Endothelial cell of umbilical vein (primary cell): ENCODE data around the gene FXYD6. TPM values are rescaled to one million over a fixed set of nuclear protein-coding genes. Genes with fewer than 3 reads are reported as not detected.

ENCODE experiments used
- BruUV-seq: library from RNA; stranded (reverse); fragments of 400-500 nt; replicated peaks from 2 replicates; lab custom pipeline; 2021; lab: Mats Ljungman, UMichigan
- CTCF ChIA-PET: fragments of 300-600, 350-600 bp; sonication (Branson Sonifier 250); formaldehyde crosslinking; loops from one replicate; lab custom pipeline; 2021; ENCODE audit warnings: antibody characterized with exemption, inconsistent platforms; lab: Charles Lee
- POLR2A ChIA-PET: fragments of 300-600, 350-600 bp; sonication (Branson Sonifier 250); formaldehyde crosslinking; loops from one replicate; lab custom pipeline; 2021; ENCODE audit warnings: antibody characterized with exemption, inconsistent platforms; lab: Charles Lee
- DNase-seq: peaks from one replicate; pipeline ENCODE4 v3.0.0-alpha.2; 2011; ENCODE audit warnings: low read depth, low spot score
- FAIRE-seq: peaks from 2 replicates; lab custom pipeline; 2011; peaks lifted over from hg19 to GRCh38; lab: Jason Lieb, UNC
- H2AFZ ChIP-seq: 2 replicates; pipeline ENCODE4 v1.6.0; 2012; ENCODE audit warnings: low read depth, low read length, control low read depth, inconsistent platforms
- H3K27ac ChIP-seq: 2 replicates; pipeline ENCODE4 v1.5.1; 2011; ENCODE audit warnings: low read depth, mild to moderate bottlenecking, control low read depth, low read length, moderate library complexity; ENCODE audit not compliant: insufficient read depth
- H3K27me3 ChIP-seq, 2 experiments: 2 replicates each; pipeline versions ENCODE4 v1.6.0 to v1.6.1; 2011; ENCODE audit warnings: low read length in 2 of 2, mixed read lengths in 1 of 2; ENCODE audit not compliant: control insufficient read depth in 2 of 2, insufficient read depth in 2 of 2
- H3K36me3 ChIP-seq, 2 experiments: 2 replicates in 1 of 2; 3 replicates in 1 of 2; pipeline ENCODE4 v1.5.1; 2011; ENCODE audit warnings: low read length in 2 of 2, mild to moderate bottlenecking in 1 of 2, moderate library complexity in 1 of 2; ENCODE audit not compliant: control insufficient read depth in 2 of 2, insufficient read depth in 2 of 2; ENCODE audit errors: extremely low read depth in 1 of 2
- H3K4me1 ChIP-seq: 3 replicates; pipeline ENCODE4 v1.5.1; 2011; ENCODE audit warnings: mild to moderate bottlenecking, low read length; ENCODE audit not compliant: control insufficient read depth, insufficient read depth; ENCODE audit errors: extremely low read depth
- H3K4me2 ChIP-seq: 2 replicates; pipeline ENCODE4 v1.6.1; 2011; ENCODE audit warnings: low read length, control low read depth, mixed read lengths; ENCODE audit not compliant: insufficient read depth
- H3K4me3 ChIP-seq, 3 experiments: fragments of 200-600 bp in 1 of 3; sonication (generic), shearing (Covaris generic) in 1 of 3; replicated peaks in 1 of 3; 2 replicates each; pipeline ENCODE4 v1.5.1; 2011 to 2016; ENCODE audit warnings: control low read depth in 3 of 3, low read length in 3 of 3, mild to moderate bottlenecking in 2 of 3, inconsistent platforms in 1 of 3, low read depth in 1 of 3, moderate library complexity in 1 of 3; ENCODE audit not compliant: insufficient read depth in 1 of 3
- H3K79me2 ChIP-seq: 2 replicates; pipeline ENCODE4 v1.6.0; 2012; ENCODE audit warnings: low read length, inconsistent platforms; ENCODE audit not compliant: control insufficient read depth, insufficient read depth
- H3K9ac ChIP-seq: replicated peaks from 2 replicates; pipeline ENCODE3; 2011; ENCODE audit warnings: low read length, control low read depth; ENCODE audit not compliant: insufficient read depth; ENCODE audit errors: extremely low read depth
- H3K9me1 ChIP-seq: replicated peaks from 3 replicates; pipeline ENCODE4 v1.6.0; 2011; ENCODE audit warnings: mild to moderate bottlenecking, low read length; ENCODE audit not compliant: control insufficient read depth, insufficient read depth; ENCODE audit errors: extremely low read depth
- H3K9me3 ChIP-seq: replicated peaks from 2 replicates; pipeline ENCODE4 v1.5.1; 2012; ENCODE audit warnings: low read length, inconsistent platforms; ENCODE audit not compliant: control insufficient read depth, insufficient read depth
- H4K20me1 ChIP-seq: replicated peaks from 2 replicates; pipeline ENCODE3; 2011; ENCODE audit warnings: mild to moderate bottlenecking, low read length; ENCODE audit not compliant: control insufficient read depth, insufficient read depth; ENCODE audit errors: extremely low read depth
- EZH2 ChIP-seq: IDR thresholded peaks from 2 replicates; pipeline ENCODE4 v1.6.1; 2012; ENCODE audit warnings: borderline replicate concordance, low read depth, mild to moderate bottlenecking, moderate library complexity, low read length, inconsistent platforms; ENCODE audit not compliant: severe bottlenecking
- FOS ChIP-seq: IDR thresholded peaks from 2 replicates; pipeline ENCODE4 v1.6.1; 2011; ENCODE audit warnings: mild to moderate bottlenecking, low read length, moderate library complexity, borderline replicate concordance; ENCODE audit not compliant: insufficient read depth
- GATA2 ChIP-seq: IDR thresholded peaks from 2 replicates; pipeline ENCODE4 v1.7.0; 2011; ENCODE audit warnings: low read depth, mild to moderate bottlenecking, moderate library complexity, mixed read lengths, low read length; ENCODE audit not compliant: insufficient read length, insufficient read depth
- JUN ChIP-seq: IDR thresholded peaks from 2 replicates; pipeline ENCODE4 v1.6.1; 2011; ENCODE audit warnings: borderline replicate concordance, low read depth; ENCODE audit not compliant: insufficient read length, insufficient read depth
- POLR2A ChIP-seq: IDR thresholded peaks from 2 replicates; pipeline ENCODE4 v1.6.1; 2012; ENCODE audit warnings: low read depth, mild to moderate bottlenecking, control low read depth, low read length
- POLR2AphosphoS5 ChIP-seq: IDR thresholded peaks from 2 replicates; pipeline ENCODE4 v1.6.1; 2012; ENCODE audit warnings: low read depth, mild to moderate bottlenecking, control low read depth, low read length, moderate library complexity; ENCODE audit not compliant: insufficient read depth
- dilution Hi-C: fragments of 300-500 bp; cut with MboI; formaldehyde crosslinking; loops from one replicate; pipeline ENCODE4 v1.15.0; 2019; ENCODE audit warnings: low sequenced_read_pairs; ENCODE audit not compliant: extremely low pct_ligation_motif_present
- intact Hi-C: fragments of 100-400 bp; cut with micrococcal nuclease; formaldehyde crosslinking; loops from one replicate; pipeline ENCODE4 v1.10.0; 2022
- polyA plus RNA-seq, 4 experiments: library from polyadenylated mRNA; depleted of rRNA in 3 of 4; stranded (reverse) in 3 of 4; unstranded in 1 of 4; fragments of >200 nt; gene quantifications; 2 replicates each; pipeline versions ENCODE4 v1.2.1 to v1.2.3, GENCODE V29; 2011 to 2012; ENCODE audit warnings: missing spikeins in 1 of 4
- total RNA-seq: library from RNA; stranded (reverse); gene quantifications from 2 replicates; pipeline ENCODE4 v1.2.3, GENCODE V29; 2021
- TF ChIP-seq, protein P1 (sequence below): IDR thresholded peaks from 2 replicates; pipeline ENCODE4 v1.6.1; 2011; ENCODE audit not compliant: insufficient read depth, insufficient read length
- TF ChIP-seq, protein P2 (sequence below), 2 donors: IDR thresholded peaks; 1 replicate in 1 of 2; 2 replicates in 1 of 2; pipeline ENCODE4 v1.5.1; 2011; ENCODE audit warnings: low read length in 2 of 2, mild to moderate bottlenecking in 2 of 2, moderate library complexity in 2 of 2, control low read depth in 1 of 2, inconsistent platforms in 1 of 2, low read depth in 1 of 2; ENCODE audit not compliant: insufficient read depth in 1 of 2; ENCODE audit errors: extremely low read depth in 1 of 2

Gene FXYD6
- total and polyA plus RNA-seq, 2 donors (not counting 3 experiments of a cell fraction or from before 2014, with no cell fraction given): 1.4 to 8.7 TPM

DNA sequence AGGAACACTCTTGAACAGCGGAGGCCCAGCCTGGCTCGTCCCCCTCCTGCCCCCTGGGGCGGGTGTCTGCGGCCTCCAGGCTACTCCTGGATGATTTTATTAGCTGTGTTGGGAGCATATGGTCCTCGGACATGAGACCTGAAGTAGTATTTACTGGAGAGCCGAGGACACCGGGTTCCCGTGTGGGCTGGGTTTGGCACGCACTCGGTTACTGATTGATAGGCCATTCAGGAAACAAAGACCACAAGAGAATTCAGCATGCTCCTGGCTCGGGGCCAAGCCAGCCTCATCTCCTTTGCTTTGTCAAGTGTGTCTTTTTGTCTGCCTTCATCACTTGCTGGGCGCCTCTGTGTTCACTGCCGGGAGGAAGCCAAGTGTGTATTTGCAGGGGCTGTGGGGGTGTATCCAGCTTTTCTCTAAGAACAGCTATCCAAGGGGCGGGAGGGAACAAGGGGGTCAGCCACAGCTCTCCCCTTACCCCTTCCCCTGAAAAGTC, 61.6 kb downstream of the FXYD6 start:
- Histone ChIP-seq H3K4me3 (no peak overlapping the region), H3K9ac (no peak overlapping the region), H3K4me2 (no peak overlapping the region), H3K9me1 (no peaks in the 10 kb centered on the region), H3K9me3 (no peaks in the 10 kb centered on the region), H3K27me3 (peaks cover 0 to 1% of the 10 kb centered on the region in 2 experiments), H3K27ac (no peak overlapping the region), H3K79me2 (no peaks in the 10 kb centered on the region), H2AFZ (no peak overlapping the region), H4K20me1 (no peaks in the 10 kb centered on the region), H3K36me3 (no peaks in the 10 kb centered on the region), H3K4me1 (peaks cover 15% of the 10 kb centered on the region)
- DNase-seq (no peak), FAIRE-seq (no peak)
- no TSS peak for BruUV-seq
- dilution Hi-C loops: no loop called here
- intact Hi-C loops: loop anchor here (10.0 kb wide), 1 partner anchor 580 kb away; the partner anchor contains the start of genes PCSK7 and RNF214
- CTCF ChIA-PET: interaction anchor here (1.0 to 12.2 kb wide), 6 partner anchors 6 to 388 kb away, joined by 3 to 520 read pairs (median 81); no protein-coding TSS in a partner anchor
- TF ChIP-seq, protein P1, sequence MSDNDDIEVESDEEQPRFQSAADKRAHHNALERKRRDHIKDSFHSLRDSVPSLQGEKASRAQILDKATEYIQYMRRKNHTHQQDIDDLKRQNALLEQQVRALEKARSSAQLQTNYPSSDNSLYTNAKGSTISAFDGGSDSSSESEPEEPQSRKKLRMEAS: no peak
- TF ChIP-seq GATA2 (no peak), JUN (no peak), EZH2 (no peak), POLR2A (no peak), FOS (no peak), POLR2AphosphoS5 (no peak)
- TF ChIP-seq, protein P2, sequence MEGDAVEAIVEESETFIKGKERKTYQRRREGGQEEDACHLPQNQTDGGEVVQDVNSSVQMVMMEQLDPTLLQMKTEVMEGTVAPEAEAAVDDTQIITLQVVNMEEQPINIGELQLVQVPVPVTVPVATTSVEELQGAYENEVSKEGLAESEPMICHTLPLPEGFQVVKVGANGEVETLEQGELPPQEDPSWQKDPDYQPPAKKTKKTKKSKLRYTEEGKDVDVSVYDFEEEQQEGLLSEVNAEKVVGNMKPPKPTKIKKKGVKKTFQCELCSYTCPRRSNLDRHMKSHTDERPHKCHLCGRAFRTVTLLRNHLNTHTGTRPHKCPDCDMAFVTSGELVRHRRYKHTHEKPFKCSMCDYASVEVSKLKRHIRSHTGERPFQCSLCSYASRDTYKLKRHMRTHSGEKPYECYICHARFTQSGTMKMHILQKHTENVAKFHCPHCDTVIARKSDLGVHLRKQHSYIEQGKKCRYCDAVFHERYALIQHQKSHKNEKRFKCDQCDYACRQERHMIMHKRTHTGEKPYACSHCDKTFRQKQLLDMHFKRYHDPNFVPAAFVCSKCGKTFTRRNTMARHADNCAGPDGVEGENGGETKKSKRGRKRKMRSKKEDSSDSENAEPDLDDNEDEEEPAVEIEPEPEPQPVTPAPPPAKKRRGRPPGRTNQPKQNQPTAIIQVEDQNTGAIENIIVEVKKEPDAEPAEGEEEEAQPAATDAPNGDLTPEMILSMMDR (IDR thresholded peaks at IDR 0.05; ENCODE audit: extremely low read depth in 1 of 2, insufficient read depth in 1 of 2, low read depth in 1 of 2, low read length in 2 of 2): no peak
- POLR2A ChIA-PET: no interaction called here
